ENCODE results near the gene WIPI1.
"Not testable (repeated sequence)": the region's sequence is repeated elsewhere in the genome, so short reads cannot be mapped to it uniquely, and the experiment has no call there.

WIPI1 gene

DNA sequence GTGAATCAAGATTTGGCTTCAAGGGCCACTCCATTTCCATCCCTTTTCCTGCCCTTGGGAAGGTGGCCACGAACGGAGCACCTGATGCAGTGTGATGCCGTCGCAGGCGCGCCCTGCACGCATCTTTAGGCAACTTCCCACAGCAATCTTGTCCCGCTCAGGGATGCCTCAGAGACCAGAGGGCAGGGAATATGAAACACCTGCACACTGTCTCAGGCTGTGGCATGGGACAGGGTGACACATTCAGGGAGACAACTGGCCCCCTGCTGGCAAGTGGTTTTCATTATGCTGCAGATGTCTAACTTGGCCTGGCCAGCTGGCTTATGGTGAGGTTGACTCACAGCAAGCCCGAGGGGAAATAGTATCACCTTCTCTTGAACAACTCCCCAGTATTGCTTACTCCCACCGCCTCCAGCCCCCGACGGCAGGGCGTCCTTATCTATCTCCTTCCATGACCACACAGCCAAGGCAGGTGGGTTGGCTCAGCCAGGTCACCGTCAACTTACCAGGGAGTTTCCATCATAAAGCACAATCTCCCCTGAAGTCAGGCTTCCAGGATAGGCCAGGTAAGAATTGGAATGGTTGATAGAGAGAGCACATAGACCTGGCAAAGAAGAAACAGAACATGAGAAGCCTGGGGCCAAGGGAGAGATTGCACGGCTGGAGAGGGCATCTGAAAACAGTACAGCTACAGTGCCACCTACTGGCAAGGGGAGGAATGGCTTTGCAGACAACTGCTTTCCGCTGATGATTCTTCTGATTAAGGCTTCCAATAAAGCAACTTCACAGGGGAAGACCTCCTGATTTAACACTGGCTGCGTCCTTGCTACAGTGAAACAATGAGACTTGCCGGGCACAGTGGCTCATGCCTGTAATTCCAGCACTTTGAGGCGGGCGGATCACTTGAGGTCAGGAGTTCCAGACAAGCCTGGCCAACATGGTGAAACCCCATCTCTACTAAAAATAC, 21.1 kb downstream of the WIPI1 start:
- FAIRE-seq: no peak

DNA sequence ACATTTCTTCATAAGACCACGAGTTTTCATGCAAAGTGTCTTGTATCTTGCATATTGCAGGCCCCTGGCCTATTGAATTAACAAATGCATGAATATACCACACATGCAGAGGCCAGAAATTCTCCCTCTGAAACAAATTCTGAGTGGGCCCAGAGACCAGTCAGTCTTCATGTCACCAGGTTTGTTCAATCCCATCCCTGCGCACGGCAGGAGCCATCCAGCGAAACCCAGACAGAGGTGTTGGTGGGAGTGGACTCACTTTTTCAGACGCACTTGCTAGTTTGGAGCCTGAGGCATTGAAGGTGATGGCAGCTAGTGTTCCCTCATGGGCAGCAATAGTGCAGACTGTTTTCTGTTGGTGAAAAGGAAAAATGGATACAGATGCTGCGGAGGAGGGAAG, 21.9 kb downstream of the WIPI1 start:
- FAIRE-seq: no peak

DNA sequence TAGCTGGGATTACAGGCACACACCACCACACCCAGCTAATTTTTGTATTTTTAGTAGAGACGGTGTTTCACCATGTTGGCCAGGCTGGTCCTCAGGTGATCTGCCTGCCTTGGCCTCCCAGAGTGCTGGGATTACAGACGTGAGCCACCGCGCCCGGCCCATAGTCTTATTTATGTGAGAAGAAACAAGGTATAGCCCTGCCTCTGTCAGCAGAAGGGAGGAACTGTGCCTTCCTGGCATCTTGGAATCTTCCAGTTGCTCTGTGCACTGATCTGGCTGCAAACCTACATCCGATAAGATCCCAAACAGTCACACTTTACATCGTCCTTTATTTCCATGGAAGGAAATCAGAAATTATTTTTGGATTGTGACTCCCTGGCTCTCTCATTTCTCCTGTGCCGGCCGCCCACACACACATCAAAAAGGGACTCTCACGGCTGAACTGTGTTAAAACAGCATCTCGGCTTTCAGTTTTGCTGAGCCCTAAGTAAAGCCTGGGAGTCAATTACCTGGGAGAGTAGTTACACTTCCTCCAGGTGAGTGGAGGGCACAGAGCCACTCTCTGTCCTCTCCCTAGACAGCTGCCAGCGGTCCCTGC, 23.3 kb downstream of the WIPI1 start:
- FAIRE-seq: no peak

DNA sequence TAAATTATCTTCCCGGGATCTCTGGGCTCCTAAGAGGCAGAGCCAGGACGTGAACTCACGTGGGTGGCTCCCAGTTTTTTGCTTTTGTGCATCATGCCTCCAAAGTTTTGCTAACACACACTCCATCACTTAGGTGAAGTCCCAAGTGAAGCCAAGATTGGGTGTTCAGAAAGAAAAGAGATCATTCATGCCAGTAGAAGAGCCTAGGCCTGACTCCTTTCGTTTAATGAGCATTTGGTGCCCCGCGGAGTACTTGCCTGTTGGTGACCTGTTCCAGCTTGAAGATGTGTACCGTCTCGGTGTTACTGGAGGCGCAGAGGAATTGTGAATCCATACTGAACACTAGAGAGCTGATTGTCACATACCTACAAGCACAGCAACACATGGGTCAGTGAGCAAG, 24.1 kb downstream of the WIPI1 start:
- FAIRE-seq: no peak

DNA sequence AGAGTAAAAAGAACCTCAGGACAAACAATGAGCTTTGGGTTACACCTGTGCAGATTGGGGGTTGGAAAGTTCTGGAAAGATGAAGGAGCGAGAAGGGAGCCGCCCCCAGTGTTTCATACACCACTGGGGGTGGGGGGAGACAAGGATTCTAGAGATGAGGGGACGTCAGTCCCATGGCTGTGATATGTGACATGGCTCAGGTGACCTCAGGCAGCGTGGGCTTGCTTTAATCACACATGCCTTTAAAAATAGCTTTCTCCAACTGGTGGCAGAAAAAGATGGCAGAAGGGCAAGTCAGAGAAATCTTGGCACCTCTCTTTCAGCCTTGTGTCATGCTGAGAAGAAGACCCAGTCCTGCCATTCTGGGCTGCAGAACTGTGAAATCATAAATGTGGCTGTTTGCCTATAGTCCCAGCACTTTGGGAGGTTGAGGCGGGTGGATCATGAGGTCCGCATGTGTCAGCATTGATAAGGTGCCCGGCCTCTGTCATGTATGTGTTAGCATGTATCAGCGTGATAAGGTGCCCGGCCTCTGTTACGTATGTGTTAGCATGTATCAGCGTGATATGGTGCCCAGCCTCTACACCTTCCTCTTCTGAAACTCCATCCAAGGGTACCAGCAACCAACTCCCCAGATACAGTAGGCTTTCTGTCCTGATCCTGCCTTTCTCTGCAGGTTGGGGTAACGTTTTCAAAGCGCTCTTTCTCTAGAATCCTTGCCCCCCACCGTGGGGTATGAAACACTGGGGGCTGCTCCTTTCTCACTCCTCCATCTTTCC, 25.0 kb downstream of the WIPI1 start:
- no peak for FAIRE-seq

DNA sequence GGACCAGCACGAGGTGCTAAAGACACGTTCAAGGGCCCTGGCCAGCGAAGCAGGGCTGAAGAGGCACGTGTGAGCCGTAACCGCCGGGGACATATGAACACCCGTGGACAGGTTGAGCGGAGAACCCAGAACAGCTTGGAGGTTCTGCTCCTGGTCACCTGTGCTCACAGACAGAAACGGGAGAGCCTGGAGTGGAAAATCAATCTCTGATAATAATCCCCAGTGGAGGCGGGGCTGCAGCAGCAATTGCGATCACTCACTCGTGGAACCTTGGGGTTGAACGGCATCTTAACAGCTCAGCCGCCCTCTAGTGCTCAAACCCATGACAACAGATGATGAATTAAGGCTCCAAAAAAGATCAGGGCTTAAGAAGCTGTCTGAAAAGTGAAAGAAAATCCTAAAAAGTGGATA, 25.6 kb downstream of the WIPI1 start:
- no peak for FAIRE-seq

DNA sequence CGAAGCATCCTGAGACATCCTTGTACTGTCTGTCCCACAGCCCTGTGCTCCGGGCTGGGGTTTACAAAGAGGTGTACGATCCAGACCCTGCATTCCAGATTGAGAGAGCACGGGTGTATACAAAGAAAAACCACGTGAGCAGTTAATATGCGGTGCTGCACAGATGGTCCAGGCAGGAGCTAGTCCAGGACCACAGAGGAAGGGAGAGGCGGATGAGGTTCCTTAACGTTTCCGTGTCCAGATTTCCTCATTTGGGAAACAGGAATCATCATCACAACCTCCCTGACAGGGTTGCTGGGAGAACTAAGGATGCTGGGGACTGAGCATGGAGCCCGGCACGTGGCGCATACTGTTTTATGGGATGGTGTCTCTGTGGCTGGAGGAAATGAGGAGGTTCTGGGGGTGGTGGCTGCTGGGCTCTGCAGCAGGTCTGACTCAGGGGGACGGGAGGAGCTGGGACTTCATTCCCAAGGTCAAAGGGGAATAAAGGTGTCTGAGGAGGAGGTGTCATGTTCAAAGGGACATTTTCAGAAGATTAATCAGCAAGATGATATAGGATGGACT, 26.2 kb downstream of the WIPI1 start:
- no peak for FAIRE-seq

DNA sequence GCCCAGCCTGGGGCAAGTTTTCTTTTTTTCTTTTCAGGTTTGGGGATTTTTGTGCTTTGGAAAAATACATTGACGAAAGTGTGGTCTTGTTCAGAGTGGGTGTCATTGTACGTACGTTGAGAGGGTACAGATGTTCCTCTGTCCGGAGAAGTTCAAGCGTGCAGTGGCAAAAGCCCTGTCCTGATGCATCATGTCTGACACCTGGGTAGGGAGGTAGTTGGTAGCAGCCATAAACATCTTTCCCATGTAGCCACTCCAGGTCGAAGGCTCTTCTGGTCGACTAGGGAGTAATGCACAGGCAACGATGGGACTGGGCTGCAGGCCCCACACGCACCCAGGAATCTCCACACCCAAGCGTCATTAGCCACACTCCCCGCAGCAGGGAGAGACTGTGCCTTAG, 27.4 kb downstream of the WIPI1 start:
- no peak for FAIRE-seq

DNA sequence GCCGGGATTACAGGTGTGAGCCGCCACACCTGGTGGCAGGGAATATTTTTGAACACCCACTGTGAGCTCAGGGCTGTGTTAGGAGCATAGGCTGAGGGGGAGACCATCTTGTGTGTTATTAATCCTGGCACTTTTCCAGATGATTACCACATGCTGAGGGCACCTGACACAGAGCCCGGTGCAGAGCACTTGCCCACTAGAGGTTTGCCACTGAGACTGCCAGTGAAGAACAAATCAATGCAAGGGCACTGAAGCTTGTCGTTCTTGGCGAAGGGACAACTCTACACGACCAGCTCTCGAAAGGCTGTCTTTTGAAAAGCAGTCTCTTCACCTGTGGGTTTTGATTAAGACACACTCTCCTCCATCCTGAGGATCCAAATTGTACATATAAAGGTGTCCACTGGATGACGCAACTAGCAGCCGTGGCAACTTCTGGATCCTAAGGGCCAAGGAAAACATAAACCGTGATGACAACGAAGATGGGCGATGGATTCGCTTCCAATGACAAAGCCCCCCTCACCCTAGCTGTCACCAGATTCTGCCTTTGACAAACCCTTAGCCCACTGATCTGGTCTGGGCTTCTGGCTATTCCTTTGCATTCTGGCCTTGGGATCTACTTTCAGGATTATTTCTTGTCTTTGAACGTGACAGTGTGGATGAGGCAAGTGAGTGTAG, 28.7 kb downstream of the WIPI1 start:
- FAIRE-seq: no peak

DNA sequence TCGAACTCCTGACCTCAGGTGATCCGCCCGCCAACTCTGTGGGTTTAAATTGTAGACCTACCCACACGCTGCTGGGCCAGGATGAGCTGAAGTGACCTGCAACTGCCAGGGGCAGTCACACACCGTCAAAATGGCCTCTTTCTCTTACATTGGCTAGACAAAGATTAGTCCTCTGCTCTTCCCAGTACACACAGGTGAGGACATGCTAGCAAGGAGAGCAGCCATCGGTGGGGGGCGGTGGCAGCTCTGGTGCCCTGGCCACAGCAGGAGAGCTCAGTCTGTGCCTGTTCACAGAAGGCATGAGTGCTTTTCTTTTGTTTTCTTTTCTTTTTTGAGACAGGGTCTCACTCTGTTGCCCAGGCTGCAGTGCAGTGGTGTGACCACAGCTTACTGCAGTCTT, 29.7 kb downstream of the WIPI1 start:
- FAIRE-seq: no peak

DNA sequence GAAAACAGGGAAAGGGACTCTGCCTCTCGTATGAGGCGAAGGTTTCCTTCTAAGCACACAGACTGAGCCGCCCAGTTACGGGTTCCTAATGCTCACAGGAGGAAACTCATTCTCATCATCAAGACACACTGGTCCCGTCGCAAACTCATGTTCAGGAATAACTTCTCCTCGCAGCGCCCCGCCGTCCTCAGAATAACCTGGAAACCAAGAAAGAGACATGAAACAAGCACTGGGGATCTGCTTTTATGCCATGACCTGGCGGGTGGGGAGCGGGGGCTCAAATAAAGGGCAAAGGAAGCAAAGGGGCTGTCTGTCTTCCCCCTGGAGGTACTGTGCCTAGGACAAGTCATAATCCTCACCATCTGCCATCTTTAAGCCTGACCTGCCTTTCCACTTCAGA, 31.3 kb downstream of the WIPI1 start:
- no peak for FAIRE-seq

DNA sequence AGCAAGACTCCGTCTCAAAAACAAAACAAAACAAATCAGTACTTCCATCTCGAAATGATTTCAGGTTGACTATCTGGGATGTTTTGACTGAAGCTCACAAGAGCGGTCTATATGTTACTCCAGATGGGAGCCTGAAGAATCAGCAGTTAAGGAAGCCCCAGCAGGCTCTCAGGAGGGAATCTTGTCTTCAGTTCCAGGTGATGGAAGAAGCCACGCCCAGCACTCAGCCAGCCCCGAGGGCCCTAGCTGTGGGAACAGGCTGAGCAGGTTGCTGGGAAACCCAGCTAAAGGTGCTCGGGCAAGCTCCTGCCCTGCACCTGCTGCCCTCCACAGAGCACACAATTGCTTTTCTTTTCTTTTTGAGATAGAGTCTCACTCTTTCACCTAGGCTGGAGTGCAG, 32.4 kb downstream of the WIPI1 start:
- no peak for FAIRE-seq

DNA sequence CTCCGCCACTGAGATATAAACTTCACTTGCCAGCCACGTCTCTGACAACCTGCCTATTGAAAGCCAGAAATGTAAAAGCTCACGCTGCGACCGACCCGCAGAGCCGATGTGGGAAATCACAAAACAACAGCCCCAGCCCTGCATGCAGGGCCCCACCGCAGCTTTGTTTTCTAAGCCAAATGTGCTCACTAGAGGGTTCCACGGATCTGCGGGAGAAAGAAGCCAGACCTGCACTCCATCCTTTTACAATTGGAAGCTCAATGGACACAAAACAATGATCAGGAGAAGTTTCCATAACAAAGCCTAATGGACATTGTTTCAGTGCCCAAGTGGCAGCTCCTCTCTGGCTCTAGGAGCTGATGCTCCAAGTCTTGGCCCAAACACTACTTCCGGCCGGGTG, 33.1 kb downstream of the WIPI1 start:
- FAIRE-seq: no peak

DNA sequence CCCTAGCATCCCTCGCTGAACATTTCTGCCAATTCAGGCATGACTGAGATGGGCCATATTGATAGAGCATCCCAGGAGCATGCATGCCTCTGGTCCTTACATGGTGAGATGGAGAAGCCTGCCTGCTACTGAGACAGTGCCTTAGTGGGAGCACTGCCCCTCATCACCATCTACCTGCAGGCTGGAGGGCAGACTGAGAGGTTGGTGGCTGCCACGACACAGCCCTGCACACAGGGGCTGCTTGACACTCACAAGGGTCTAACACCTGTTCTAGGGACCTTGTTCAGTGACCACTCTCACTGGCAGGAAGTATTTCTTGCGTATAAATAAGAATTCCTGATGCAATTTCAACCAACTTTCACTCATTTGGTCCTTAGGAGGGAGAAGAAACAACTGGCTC, 34.0 kb downstream of the WIPI1 start:
- no peak for FAIRE-seq

DNA sequence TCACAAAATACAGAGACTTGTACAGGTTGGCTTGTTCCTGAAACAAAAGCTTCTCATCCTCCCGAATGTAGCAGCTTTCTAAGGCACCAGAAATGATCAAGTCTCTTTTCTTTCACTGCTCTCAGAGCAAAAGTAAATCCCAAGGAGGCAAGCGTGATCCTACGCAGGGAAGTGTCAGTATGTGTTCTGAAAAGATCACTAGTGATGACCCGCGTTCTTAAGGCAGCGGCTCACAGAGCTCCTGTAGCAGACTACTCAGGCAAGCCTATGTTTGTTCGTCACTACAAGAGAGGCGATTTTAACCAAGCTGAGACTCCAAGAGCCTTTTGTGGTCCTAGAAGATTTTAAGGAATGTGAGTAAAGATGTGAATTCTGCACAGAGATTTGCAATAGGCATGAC, 34.5 kb downstream of the WIPI1 start:
- FAIRE-seq: no peak

DNA sequence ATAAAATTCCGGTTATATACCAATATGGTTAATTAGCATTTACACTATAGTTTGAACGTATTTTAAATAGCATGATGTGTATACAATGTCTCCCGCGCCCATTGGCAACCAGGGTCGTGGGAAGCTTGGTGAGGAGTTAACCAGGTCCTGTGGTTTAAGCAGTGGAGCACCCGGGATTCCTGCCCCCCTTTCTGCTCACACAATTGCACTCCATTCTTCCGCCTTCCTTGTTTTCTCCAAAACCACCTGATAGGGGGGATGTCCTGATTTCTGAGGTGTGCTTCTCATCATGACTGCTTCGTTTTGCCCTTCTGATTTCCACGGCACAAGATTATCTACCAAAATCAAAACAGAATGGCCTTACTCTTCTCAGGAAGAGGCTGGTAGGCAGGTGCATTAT, 35.8 kb downstream of the WIPI1 start:
- FAIRE-seq: no peak

DNA sequence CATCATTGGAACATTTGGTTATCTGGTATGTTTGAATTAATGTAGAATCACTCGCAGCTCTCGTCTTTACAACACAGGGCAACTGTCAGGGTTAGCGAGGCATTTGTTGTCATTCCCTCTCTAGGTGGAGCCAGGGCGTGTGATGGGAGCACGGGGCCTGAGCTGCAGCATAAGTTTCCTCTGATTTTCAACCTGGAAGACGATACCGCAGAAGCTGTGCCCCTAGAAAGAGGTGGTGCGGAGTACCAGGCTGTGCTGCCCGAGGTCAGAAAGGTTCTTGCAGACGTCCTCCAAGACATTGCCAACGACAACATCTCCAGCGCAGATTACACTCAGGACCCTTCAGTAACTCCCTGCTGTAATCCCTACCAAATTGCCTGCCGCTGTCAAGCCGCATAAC, 37.2 kb downstream of the WIPI1 start:
- FAIRE-seq: no peak

DNA sequence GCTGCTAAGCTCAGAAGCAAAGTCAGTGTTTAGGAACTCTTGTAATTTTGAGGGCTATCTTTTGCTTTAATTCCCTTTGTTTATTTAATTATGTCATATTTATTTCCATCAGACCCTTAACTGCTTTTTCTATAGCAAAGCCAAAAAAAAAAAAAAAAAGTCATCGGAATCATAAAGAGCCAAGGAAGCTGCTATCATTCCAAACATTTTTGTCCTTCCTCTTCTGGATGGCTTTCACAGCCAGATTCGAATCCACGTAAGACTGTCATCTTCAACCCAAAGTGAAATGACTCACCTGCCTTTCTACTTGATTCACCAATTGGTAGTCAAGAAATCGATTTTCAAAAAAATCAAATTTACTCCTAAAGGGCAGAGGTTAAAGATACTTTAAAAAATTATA, 38.4 kb downstream of the WIPI1 start:
- FAIRE-seq: no peak

DNA sequence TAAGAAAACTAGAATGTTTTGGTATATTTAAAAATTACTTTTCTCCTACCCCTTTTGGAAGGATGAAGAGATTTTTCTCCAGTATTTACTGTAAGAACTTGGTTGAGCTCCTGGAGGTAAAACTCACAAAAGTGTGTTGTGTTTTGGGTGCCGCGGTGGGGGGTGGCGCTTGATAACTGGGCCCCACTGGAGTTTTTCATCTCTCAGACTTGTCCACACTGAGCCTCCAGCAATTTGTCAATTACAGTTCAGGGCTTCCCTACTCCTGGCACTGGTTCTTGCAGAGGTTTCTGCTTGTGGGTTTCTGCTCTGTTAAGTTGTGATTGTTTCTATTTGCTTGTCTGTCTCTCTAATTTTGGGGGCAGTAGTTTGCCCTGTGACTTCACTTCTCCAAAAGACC, 40.0 kb downstream of the WIPI1 start:
- no peak for FAIRE-seq

DNA sequence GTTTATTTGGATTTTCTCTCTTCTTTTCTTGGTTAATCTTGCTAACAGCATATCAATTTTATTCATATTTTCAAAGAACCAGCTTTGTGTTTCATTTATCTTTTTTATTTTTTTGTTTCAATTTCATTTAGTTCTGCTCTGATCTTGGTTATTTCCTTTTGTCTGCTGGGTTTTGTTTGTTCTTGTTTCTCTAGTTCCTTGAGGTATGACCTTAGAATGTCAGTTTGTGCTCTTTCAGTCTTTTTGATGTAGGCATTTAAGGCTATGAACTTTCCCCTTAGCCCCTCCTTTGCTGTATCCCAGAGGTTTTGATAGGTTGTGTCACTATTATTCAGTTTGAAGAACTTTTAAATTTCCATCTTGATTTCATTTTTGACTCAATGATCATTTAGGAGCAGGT, 42.4 kb downstream of the WIPI1 start:
- FAIRE-seq: not testable (repeated sequence)

DNA sequence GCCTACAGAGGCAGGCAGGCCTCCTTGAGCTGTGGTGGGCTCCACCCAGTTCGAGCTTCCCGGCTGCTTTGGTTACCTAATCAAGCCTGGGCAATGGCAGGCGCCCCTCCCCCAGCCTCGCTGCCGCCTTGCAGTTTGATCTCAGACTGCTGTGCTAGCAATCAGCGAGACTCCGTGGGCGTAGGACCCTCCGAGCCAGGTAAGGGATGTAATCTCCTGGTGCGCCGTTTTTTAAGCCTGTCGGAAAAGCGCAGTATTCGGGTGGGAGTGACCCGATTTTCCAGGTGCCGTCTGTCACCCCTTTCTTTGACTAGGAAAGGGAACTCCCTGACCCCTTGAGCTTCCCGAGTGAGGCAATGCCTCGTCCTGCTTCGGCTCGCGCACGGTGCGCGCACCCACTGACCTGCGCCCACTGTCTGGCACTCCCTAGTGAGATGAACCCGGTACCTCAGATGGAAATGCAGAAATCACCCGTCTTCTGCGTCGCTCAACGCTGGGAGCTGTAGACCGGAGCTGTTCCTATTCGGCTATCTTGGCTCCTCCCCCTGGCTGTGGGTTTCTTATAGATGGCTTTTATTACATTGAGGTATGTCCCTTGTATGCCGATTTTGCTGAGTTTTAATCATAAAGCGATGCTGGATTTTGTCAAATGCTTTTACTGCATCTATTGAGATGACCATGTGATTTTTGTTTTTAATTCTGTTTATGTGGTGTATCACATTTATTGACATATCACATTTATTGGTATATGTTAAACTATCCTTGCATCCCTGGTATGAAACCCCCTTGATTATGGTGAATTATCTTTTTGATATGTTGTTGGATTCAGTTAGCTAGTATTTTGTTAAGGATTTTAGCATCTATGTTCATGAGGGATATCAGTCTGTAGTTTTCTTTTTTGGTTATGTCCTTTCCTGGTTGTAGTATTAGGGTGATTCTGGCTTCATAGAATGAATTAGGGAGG, 43.4 kb downstream of the WIPI1 start:
- FAIRE-seq: not testable (repeated sequence)

DNA sequence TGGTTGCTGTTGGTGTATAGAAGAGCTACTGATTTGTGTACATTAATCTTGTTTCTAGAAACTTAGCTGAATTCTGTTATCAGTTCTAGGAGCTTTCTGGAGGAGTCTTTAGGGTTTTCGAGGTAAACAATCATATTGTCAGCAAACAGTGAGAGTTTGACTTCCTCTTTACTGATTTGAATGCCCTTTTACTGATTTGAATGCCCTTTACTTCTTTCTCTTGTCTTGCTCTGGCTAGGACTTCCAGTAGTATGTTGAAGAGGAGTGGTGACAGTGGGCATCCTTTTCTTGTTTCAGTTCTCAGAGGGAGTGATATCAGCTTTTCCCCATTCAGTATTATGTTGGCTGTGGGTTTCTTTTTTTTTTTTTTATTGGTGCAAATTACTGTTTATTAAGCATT, 49.6 kb downstream of the WIPI1 start:
- not testable (repeated sequence) for FAIRE-seq

All from A204.1 (cell line).